Left kidney (tissue), 2 donors: ENCODE results near the gene EXOC5. TPM values are rescaled to one million over a fixed set of nuclear protein-coding genes. Genes with fewer than 3 reads are reported as not detected.

Experiments used
- DNase-seq: peaks from one replicate; pipeline ENCODE4 v3.0.0-alpha.2; 2013
- polyA plus RNA-seq: library from polyadenylated mRNA; unstranded; fragments of 120-200 nt; gene quantifications from one replicate; pipeline ENCODE4 v1.2.1, GENCODE V29; 2013; ENCODE audit not compliant: insufficient read length

The EXOC5 gene
- polyA plus RNA-seq, 1 donor: 74.7 TPM

- no peak for DNase-seq
Observed at GRCh38 chr14:57169901-57170300, 98.8 kb downstream of the EXOC5 start.

GRCh38 chr14:57168138-57168679, 100.5 kb downstream of the EXOC5 start:
- DNase-seq: no peak

- DNase-seq: no peak
Observed at GRCh38 chr14:57161583-57162234, 107.0 kb downstream of the EXOC5 start.

GRCh38 chr14:57160333-57160732, 108.4 kb downstream of the EXOC5 start:
- DNase-seq: no peak

GRCh38 chr14:57153286-57153685, 115.4 kb downstream of the EXOC5 start:
- no peak for DNase-seq

Other genes with a start within 250 kb of the EXOC5 start
- gene AP5M1, start 66 bp upstream of the EXOC5 start, polyA plus RNA-seq: 65.8 TPM
- 33.8 TPM for gene NAA30, start 121.7 kb upstream of the EXOC5 start, polyA plus RNA-seq
- gene CCDC198, start 225.0 kb upstream of the EXOC5 start, polyA plus RNA-seq: 473 TPM